ENCODE data around the gene GTF2F2.
A peak's percentile ranks its signal among the peaks of the same experiment; 100 is the strongest.

The GTF2F2 gene, protein sequence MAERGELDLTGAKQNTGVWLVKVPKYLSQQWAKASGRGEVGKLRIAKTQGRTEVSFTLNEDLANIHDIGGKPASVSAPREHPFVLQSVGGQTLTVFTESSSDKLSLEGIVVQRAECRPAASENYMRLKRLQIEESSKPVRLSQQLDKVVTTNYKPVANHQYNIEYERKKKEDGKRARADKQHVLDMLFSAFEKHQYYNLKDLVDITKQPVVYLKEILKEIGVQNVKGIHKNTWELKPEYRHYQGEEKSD

GRCh38 chr13:45119991-45120864 is at the start of gene GTF2F2:
Gene GTF2F2, plus strand, starts transcription at chr13:45120510. Its CDS starts 146 bp downstream, at chr13:45120656.
- peak; percentile 55 to 84 for DNase-seq

GRCh38 chr13:45073809-45074208 is 46.5 kb upstream of the GTF2F2 start:
- DNase-seq, result no peak

DNA sequence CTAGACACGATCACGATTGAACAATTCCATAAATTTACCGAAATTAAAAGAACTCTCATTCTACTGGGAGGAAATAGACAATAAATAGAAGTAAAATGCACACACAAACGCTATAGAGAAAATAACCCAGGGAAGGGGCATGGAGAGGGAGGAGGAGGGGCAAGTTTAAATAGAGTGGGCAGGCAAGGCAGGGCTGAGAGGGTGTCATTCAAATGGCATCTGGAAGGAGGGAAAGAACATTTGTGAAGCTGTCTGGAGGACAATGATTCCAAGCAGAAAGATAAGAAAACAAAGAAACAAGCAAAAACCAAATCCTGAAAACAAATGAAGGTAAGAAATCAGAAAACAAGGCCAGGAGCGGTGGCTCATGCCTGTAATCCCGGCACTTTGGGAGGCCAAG is 45.6 kb upstream of the GTF2F2 start:
- no peak for DNase-seq

DNA sequence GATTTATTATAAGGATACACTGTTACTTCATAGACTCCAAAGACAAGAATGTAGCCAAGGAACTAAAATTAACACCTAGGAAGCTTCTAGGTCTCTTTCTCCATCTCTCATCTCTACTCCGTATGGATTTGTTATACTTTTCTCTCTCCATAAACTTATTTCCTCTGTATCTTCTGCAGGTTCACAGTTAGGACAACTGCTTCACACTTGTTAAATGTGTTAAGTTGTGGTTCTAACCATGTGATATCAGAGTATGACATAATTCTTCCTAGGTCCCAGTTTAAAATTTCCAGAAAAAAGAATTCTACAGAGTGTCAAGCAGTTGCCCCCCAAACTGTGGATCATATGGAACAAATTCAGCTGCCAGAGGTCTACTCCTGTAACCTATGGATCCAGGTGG is 42.3 kb upstream of the GTF2F2 start:
- no peak for DNase-seq

DNA sequence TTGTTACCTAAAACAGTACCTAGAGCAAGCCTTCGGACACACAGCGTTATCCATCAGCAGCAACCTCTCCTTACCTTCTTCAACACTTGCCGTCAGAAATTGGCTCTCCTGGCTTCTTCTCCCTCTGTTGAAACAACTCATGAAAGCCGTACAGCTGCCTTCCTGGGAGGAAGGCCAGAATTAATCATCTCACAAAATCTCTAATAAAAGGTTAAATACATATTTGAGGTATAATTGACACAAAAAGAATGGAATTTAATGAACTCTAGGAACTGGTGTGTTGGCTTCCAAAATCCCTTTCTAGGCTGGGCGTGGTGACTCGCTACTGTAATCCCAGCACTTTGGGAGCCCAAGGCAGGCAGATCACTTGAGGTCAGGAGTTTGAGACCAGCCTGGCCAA is 37.3 kb upstream of the GTF2F2 start:
- peak in 1 of 2 experiments; percentile 6 for DNase-seq

DNA sequence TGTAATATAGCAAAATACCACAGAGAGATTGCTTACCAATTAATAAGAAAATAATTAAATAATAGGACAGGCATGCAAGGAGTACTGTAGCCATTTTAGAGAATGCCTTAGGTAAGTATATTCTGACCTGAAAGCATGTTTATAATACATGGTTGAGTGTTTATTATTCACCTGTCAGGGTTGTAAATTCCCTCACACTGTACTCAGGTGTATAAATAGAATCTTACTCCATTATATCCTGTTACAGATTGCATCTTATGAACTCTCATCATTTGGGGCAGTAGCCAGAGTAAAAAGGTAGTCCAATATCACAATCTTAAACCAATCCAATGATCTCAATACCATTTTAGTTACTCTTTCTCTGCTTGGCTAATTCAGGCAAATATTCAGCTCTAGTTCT is 35.8 kb upstream of the GTF2F2 start:
- DNase-seq, result no peak

DNA sequence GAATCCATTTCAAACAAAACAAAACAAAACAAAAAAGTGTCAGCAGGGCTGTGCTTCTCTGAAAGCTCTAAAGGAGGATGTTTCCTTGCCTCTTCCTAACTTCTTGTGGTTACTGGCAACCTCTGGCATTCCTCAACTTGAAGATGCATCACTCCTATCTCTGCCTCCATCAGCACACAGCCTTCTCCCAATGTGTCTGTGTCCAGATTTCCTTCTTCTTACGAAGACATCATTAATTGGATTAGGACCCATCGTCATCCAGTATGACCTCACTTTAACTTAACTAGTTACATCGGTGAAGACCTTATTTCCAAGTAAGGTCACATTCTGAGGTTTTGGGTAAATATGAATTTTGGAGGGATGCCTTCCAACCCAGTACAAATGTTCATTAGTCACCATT is 33.8 kb upstream of the GTF2F2 start:
- DNase-seq, result no peak

GRCh38 chr13:45092663-45093062 is 27.6 kb upstream of the GTF2F2 start:
- peak in 1 of 2 experiments; percentile 13 for DNase-seq

GRCh38 chr13:45100573-45101262 is 19.6 kb upstream of the GTF2F2 start:
- DNase-seq, result no peak

GRCh38 chr13:45101327-45102018 is 18.8 kb upstream of the GTF2F2 start:
- no peak for DNase-seq

DNA sequence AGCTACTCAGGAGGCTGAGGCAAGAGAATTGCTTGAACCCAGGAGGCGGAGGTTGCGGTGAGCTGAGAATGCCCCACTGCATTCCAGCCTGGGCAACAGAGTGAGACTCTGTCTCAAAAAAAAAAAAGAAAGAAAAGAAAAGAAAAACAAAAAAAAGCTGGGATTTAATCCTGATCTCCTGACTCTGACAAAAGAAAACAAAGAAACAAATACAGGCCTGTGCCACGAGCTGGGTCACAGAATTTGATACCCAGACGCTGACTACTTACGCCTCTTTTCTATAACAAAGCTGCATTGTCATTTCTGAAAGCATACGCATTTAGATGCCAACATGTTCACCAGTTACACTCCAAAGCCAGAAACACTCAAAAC is 18.2 kb upstream of the GTF2F2 start:
- DNase-seq, result no peak

- DNase-seq, result no peak
Observed at GRCh38 chr13:45103449-45103848, 16.9 kb upstream of the GTF2F2 start.

DNA sequence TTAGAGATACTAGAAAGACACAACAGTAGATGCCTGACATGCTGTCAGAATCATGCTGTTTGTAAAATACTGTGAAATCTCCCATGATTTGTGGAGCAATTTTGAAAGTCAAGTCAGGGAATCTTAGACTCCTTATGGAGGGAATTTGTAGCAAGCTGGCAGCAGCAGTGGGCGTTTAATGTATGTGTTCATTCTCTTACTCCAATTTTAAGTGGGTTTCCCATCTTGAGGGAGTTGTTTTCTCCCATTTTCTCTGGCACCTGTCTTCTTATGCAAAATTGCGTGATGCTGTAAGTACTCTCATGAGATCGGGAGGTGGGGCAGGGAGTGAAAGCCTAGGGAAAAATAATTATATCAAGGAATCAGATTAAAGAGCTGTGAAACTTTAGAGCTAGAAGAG is 16.0 kb upstream of the GTF2F2 start:
- DNase-seq, result no peak

- no peak for DNase-seq
Observed at GRCh38 chr13:45105895-45106294, 14.4 kb upstream of the GTF2F2 start.

GRCh38 chr13:45107539-45107938 is 12.8 kb upstream of the GTF2F2 start:
- no peak for DNase-seq

DNA sequence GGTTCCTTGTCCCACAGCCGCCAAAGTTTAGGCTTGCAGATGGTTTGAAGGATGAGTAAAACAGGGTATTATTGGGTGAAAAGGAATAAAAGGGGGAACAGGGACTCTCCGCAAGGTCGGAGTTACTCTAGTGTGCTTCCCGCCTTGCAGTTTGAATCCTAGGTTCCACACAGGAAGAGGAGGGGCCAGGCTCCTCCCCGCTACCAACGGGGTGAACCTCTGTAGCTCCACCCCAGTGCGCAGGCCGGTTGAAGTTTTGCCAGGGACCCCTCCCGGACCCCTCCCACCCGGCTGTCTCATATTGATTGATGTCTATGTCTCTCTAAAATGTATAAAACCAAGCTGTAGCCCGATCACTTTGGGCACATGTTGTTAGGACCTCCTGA is 11.6 kb upstream of the GTF2F2 start:
- no peak for DNase-seq

- DNase-seq, result no peak
Observed at GRCh38 chr13:45109102-45109720, 11.1 kb upstream of the GTF2F2 start.

DNA sequence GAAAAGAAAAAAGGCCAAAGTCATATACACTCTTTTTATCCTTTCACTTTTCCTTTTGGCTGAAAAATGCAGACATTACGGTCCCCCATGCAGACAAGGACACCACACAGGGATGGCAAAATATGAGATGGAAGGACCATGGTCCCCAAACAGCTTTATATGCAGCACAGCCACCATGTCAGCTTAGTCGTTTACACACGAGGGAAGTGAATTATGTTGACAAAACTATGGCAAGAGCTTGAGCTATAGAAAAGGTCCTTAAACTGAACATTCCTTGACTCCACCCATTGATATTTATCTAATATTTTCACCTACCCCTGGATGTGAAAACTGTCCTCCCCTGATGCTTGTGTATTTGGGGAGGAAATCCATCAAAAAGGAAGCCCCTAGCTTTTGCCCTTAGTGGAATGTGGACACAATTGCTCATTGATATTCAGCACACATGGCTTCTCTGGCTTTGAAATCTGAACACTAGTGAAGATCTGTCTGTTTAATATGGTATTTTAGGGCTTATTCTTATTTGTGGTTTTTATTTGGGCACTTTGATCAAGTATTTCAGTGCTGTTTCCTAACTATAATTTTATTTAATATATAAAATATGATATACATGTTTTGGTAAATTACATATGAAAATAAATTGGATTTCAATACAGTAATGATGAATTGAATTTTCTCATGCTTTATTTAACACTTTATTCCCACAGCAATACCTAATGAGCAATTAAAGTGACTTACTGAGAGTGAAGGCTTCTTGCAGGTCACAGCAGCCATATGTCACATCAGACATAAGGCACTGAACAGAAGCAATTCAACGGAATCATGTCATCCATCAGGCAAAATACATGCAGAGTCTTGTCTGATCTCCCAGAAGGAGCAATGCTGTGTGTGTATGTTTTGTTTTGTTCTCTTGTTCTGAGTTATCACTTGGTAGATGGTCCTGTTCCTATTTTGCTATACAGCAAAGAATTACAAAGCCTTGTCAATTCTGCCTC is 6.8 kb upstream of the GTF2F2 start:
- DNase-seq, result no peak

- no peak for DNase-seq
Observed at GRCh38 chr13:45119469-45119990, 780 bp upstream of the GTF2F2 start.

GRCh38 chr13:45120967-45121831 is 889 bp downstream of the GTF2F2 start:
- DNase-seq, result no peak

All from NCI-H446 (cell line).